ENCODE measurements around the gene VPS54. TPM values are rescaled to one million over a fixed set of nuclear protein-coding genes. Genes with fewer than 3 reads are reported as not detected.

VPS54 gene
- total RNA-seq (2013): 32.4 TPM
- 10 to 100 TPM; 11.4 to 17.3 (median 11.5) TPM for polyA plus RNA-seq
- 7.9 and 10.4 TPM in 2 replicates for polyA minus RNA-seq
- 19.4 to 71.2 (median 49.7) reads per million in 11 experiments for total RNA-seq

DNA sequence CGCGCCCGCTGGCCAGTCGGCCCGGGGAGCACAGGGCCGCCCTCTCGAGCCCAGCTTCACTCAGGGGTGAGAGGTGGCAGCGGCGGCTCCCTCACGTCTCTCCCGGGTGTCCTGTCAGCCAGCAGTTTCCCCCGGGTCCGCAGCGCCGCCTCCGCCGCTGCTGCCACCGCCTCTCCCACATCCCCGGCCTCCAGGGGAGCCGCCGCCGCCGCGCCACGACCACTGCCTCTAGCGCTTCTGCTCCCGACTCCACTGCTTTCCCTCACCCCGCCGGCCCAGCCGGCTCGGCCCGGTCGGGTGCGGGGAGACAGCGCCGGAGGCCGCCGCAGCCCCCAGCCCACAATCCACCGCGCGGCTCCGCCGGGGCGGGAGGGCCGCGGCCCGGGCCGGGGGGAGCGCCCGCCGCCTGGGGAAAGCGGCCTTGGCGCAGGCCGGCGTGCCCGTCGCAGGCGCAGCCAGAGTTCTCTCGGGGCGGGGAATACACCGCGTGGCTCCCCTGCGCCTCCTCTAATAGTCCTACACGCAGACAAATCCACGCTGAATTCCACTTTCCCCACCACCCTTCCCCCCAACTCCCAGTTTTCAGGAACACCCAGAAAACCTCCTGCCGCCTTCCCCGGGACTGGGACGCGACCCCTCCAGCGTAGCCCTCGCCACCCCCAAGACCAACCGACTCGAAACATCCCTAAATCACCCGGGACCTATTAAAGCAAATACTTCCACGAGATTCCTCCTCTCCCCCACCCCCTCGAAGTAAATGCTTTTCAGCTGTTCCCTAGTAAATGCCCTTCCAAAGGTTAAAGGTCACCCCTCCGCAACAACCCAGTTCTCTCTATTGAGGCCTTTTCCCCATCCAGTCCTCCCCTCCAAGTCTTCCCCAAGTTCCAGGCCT is at the start of gene VPS54:
Gene VPS54 (minus strand): TSS at position 346 of the 892 bp plus-strand sequence. CDS start 35,429 bp downstream, outside the sequence.
- peak within 1 kb of the TSS; percentile 67 to 97 (median 93) for H3K4me3 ChIP-seq (replicated peaks in 1 of 3; ENCODE audit: low read depth in 2 of 3, low read length in 3 of 3)
- peak within 1 kb of the TSS; percentile 92 for H2AFZ ChIP-seq (ENCODE audit: insufficient read depth, low read depth, low read length, poor library complexity, severe bottlenecking)
- H4K20me1 ChIP-seq (ENCODE audit: insufficient read depth, low read length): no peaks in the 10 kb centered on the region
- Mint-ChIP-seq H3K36me3 (no peaks in the 10 kb centered on the region), H3K27me3 (ENCODE audit: low read depth in 3 of 3) (no peaks in the 10 kb centered on the region), H3K9me3 (peaks cover 0 to 1% (median 0%) of the 10 kb centered on the region in 7 donors), H3K27ac (peak within 1 kb of the TSS; percentile 95 to 99 (median 96)), H3K4me3 (peak within 1 kb of the TSS; percentile 99), H3K4me1 (peaks cover 47% of the 10 kb centered on the region)
- no peaks in the 10 kb centered on the region for H3K9me3 ChIP-seq (replicated peaks in 1 of 2; ENCODE audit: control insufficient read depth in 1 of 2, insufficient read depth in 1 of 2, low read length in 2 of 2)
- no peak for TF ChIP-seq CTCF (IDR thresholded peaks at IDR 0.05)
- under 1% methylated on average over 73 of the region's 77 CpGs for WGBS (ENCODE audit: insufficient coverage)
- peak within 1 kb of the TSS; percentile 89 for H3K9ac ChIP-seq (ENCODE audit: insufficient read depth, low read length, poor library complexity, severe bottlenecking)
- intact Hi-C loops (cut with micrococcal nuclease): no loop called here
- H3K36me3 ChIP-seq (replicated peaks in 1 of 2; ENCODE audit: control insufficient read depth in 1 of 2, insufficient read depth in 2 of 2, low read length in 2 of 2): no peaks in the 10 kb centered on the region
- H3K4me1 ChIP-seq (ENCODE audit: control insufficient read depth in 1 of 2, insufficient read depth in 2 of 2, low read length in 2 of 2): peaks cover 31 to 48% of the 10 kb centered on the region in 2 donors
- no peaks in the 10 kb centered on the region for H3K27me3 ChIP-seq (ENCODE audit: control insufficient read depth in 2 of 2, insufficient read depth in 2 of 2, low read length in 2 of 2)
- peak within 1 kb of the TSS; percentile 81 to 96 for H3K27ac ChIP-seq (ENCODE audit: low read depth in 1 of 2, low read length in 2 of 2)
- H3K4me2 ChIP-seq (replicated peaks; ENCODE audit: extremely low read depth, low read length, poor library complexity, severe bottlenecking): peak within 1 kb of the TSS; percentile 83
- peaks cover 44% of the 10 kb centered on the region for H3K79me2 ChIP-seq (ENCODE audit: insufficient read depth, low read length)
- DNase-seq: peak in 2 of 3 donors; percentile 18 to 39

GRCh38 chr2:64067326-64067725 is 48.1 kb upstream of the VPS54 start:
- Histone ChIP-seq H3K27me3 (ENCODE audit: control insufficient read depth in 2 of 2, insufficient read depth in 2 of 2, low read length in 2 of 2) (no peaks in the 10 kb centered on the region), H2AFZ (ENCODE audit: insufficient read depth, low read depth, low read length, poor library complexity, severe bottlenecking) (no peak overlapping the region), H3K27ac (ENCODE audit: low read depth in 1 of 2, low read length in 2 of 2) (no peak overlapping the region), H3K36me3 (replicated peaks in 1 of 2; ENCODE audit: control insufficient read depth in 1 of 2, insufficient read depth in 2 of 2, low read length in 2 of 2) (no peaks in the 10 kb centered on the region), H3K4me1 (ENCODE audit: control insufficient read depth in 1 of 2, insufficient read depth in 2 of 2, low read length in 2 of 2) (no peaks in the 10 kb centered on the region), H4K20me1 (ENCODE audit: insufficient read depth, low read length) (no peaks in the 10 kb centered on the region), H3K79me2 (ENCODE audit: insufficient read depth, low read length) (no peaks in the 10 kb centered on the region), H3K4me3 (replicated peaks in 1 of 3; ENCODE audit: low read depth in 2 of 3, low read length in 3 of 3) (no peak overlapping the region), H3K9me3 (replicated peaks in 1 of 2; ENCODE audit: control insufficient read depth in 1 of 2, insufficient read depth in 1 of 2, low read length in 2 of 2) (no peaks in the 10 kb centered on the region), H3K4me2 (replicated peaks; ENCODE audit: extremely low read depth, low read length, poor library complexity, severe bottlenecking) (no peak overlapping the region), H3K9ac (ENCODE audit: insufficient read depth, low read length, poor library complexity, severe bottlenecking) (no peak overlapping the region)
- no peak overlapping the region for H3K4me3 Mint-ChIP-seq
- no peak for DNase-seq
- 80% methylated on average over 1 of the region's 1 CpG for WGBS (ENCODE audit: insufficient coverage)
- H3K27ac Mint-ChIP-seq: no peak overlapping the region
- TF ChIP-seq CTCF (IDR thresholded peaks at IDR 0.05): no peak
- no peaks in the 10 kb centered on the region for H3K36me3 Mint-ChIP-seq
- peaks cover 0 to 2% (median 0%) of the 10 kb centered on the region in 3 donors for H3K27me3 Mint-ChIP-seq (ENCODE audit: low read depth in 3 of 3)
- H3K4me1 Mint-ChIP-seq: peaks cover 4% of the 10 kb centered on the region
- intact Hi-C loops (cut with micrococcal nuclease): no loop called here
- no peaks in the 10 kb centered on the region for H3K9me3 Mint-ChIP-seq
